Type B pancreatic cell (in vitro differentiated cells): Measurements from ENCODE around the gene SMCO4. TPM values are rescaled to one million over a fixed set of nuclear protein-coding genes. Genes with fewer than 3 reads are reported as not detected.
"Not testable (repeated sequence)": the region's sequence is repeated elsewhere in the genome, so short reads cannot be mapped to it uniquely, and the experiment has no call there.

Experiments used
- DNase-seq: peaks from one replicate; pipeline ENCODE4 v3.0.0; 2021; ENCODE audit warnings: mixed read lengths; ENCODE audit not compliant: unreplicated experiment; ENCODE audit errors: extremely low spot score
- H3K27ac Mint-ChIP-seq: 2 replicates; pipeline ENCODE4 v1.8.0; 2021; ENCODE audit warnings: mild to moderate bottlenecking, mixed read lengths
- H3K27me3 Mint-ChIP-seq: 2 replicates; pipeline ENCODE4 v1.8.0; 2021; ENCODE audit warnings: mixed read lengths
- H3K36me3 Mint-ChIP-seq: 2 replicates; pipeline ENCODE4 v1.8.0; 2021; ENCODE audit warnings: mixed read lengths
- H3K4me1 Mint-ChIP-seq: one replicate; pipeline ENCODE4 v1.8.0; 2021; ENCODE audit warnings: mixed read lengths; ENCODE audit not compliant: unreplicated experiment
- H3K4me3 Mint-ChIP-seq: 2 replicates; pipeline ENCODE4 v1.8.0; 2021; ENCODE audit warnings: mild to moderate bottlenecking, mixed read lengths
- H3K9me3 Mint-ChIP-seq: 2 replicates; pipeline ENCODE4 v1.8.0; 2021; ENCODE audit warnings: mixed read lengths
- CTCF ChIP-seq: fragments of 200-600 bp; sonication (generic); conservative IDR thresholded peaks from 2 replicates; pipeline ENCODE4 v1.5.0; 2021; ENCODE audit warnings: antibody characterized with exemption, mild to moderate bottlenecking
- total RNA-seq: library from RNA; stranded (reverse); gene quantifications from 2 replicates; pipeline ENCODE4 v1.2.1, GENCODE V29; 2021; ENCODE audit warnings: low replicate concordance

SMCO4 gene
- total RNA-seq, 1 donor from 2014 or later: 18.2 TPM

- H3K4me1 Mint-ChIP-seq: no peaks in the 10 kb centered on the region
- no peaks in the 10 kb centered on the region for H3K9me3 Mint-ChIP-seq
- no peak for TF ChIP-seq CTCF
- H3K4me3 Mint-ChIP-seq: no peak overlapping the region
- H3K27ac Mint-ChIP-seq: no peak overlapping the region
- DNase-seq: no peak
- no peaks in the 10 kb centered on the region for H3K36me3 Mint-ChIP-seq
- peaks cover 11% of the 10 kb centered on the region for H3K27me3 Mint-ChIP-seq
Measured at GRCh38 chr11:93468290-93468689, 74.9 kb downstream of the SMCO4 start.

- no peak for DNase-seq
- no peak for TF ChIP-seq CTCF
- Mint-ChIP-seq H3K27me3 (peaks cover 14% of the 10 kb centered on the region), H3K4me1 (no peaks in the 10 kb centered on the region), H3K4me3 (no peak overlapping the region), H3K36me3 (no peaks in the 10 kb centered on the region), H3K27ac (no peak overlapping the region), H3K9me3 (no peaks in the 10 kb centered on the region)
Measured at GRCh38 chr11:93467054-93467453, 76.1 kb downstream of the SMCO4 start.

GRCh38 chr11:93464927-93465540 is 78.2 kb downstream of the SMCO4 start:
- Mint-ChIP-seq H3K27ac (no peak overlapping the region), H3K4me3 (no peak overlapping the region), H3K9me3 (no peaks in the 10 kb centered on the region), H3K36me3 (no peaks in the 10 kb centered on the region), H3K4me1 (no peaks in the 10 kb centered on the region), H3K27me3 (peaks cover 22% of the 10 kb centered on the region)
- DNase-seq: no peak
- TF ChIP-seq CTCF: no peak

- not testable (repeated sequence) for H3K4me3 Mint-ChIP-seq, H3K27ac Mint-ChIP-seq, H3K36me3 Mint-ChIP-seq, H3K9me3 Mint-ChIP-seq, H3K4me1 Mint-ChIP-seq, DNase-seq
- peaks cover 25% of the 10 kb centered on the region for H3K27me3 Mint-ChIP-seq
Measured at GRCh38 chr11:93463666-93464065, 79.5 kb downstream of the SMCO4 start.

- Mint-ChIP-seq H3K36me3 (no peaks in the 10 kb centered on the region), H3K27ac (no peak overlapping the region), H3K27me3 (peaks cover 16% of the 10 kb centered on the region), H3K4me3 (no peak overlapping the region), H3K9me3 (no peaks in the 10 kb centered on the region), H3K4me1 (no peaks in the 10 kb centered on the region)
- no peak for DNase-seq
- TF ChIP-seq CTCF: no peak
Measured at GRCh38 chr11:93458286-93458685, 84.9 kb downstream of the SMCO4 start.

- no peaks in the 10 kb centered on the region for H3K36me3 Mint-ChIP-seq
- H3K4me3 Mint-ChIP-seq: no peak overlapping the region
- H3K4me1 Mint-ChIP-seq: no peaks in the 10 kb centered on the region
- peaks cover 11% of the 10 kb centered on the region for H3K27me3 Mint-ChIP-seq
- H3K27ac Mint-ChIP-seq: no peak overlapping the region
- TF ChIP-seq CTCF: no peak
- DNase-seq: no peak
- H3K9me3 Mint-ChIP-seq: peaks cover 6% of the 10 kb centered on the region
Measured at GRCh38 chr11:93444617-93445073, 98.5 kb downstream of the SMCO4 start.

GRCh38 chr11:93443232-93443631 is 100.0 kb downstream of the SMCO4 start:
- H3K4me1 Mint-ChIP-seq, DNase-seq, H3K4me3 Mint-ChIP-seq, H3K9me3 Mint-ChIP-seq, H3K27ac Mint-ChIP-seq, H3K36me3 Mint-ChIP-seq: not testable (repeated sequence)
- H3K27me3 Mint-ChIP-seq: peaks cover 11% of the 10 kb centered on the region
